T47D (cell line): ENCODE measurements around the gene C1QA.

Source experiments
- DNase-seq, 2 experiments: peaks; one replicate each; pipeline versions ENCODE4 v3.0.0 to v3.0.0-alpha.2; 2011 to 2012; ENCODE audit warnings: low read depth in 1 of 2, low spot score in 1 of 2
- JUND ChIP-seq: IDR thresholded peaks from 2 replicates; pipeline ENCODE4 v1.6.1; 2012; ENCODE audit warnings: low read depth
- in situ Hi-C: cut with HindIII; loops from 2 replicates; pipeline ENCODE4 v1.10.0; 2016; ENCODE audit warnings: low sequenced_read_pairs, low pct_unique_long_range_greater_than_20kb

The C1QA gene

GRCh38 chr1:22618056-22618455, 18.4 kb upstream of the C1QA start:
- in situ Hi-C loops: no loop called here
- DNase-seq: peak; percentile 21 to 35
- TF ChIP-seq JUND: no peak

DNA sequence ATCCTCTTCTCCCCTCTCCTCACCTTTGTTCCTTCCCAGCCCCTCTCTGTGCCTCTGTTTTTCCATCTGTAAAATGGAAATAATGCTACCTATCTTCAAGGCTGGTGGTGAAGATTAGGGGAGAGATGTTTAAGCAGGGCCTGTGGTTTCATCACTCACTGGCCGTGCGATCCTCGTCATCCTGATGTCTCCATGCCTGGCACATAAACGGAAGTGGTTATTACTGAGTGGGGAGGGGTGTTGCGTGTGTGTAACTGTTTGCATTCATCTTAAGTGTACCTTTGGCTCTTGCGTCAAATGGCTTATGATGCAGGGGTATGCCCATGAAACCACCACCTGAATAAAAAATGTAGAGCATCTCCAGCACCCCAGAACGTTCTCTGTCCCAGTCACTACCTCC, 17.2 kb upstream of the C1QA start:
- no peak for TF ChIP-seq JUND
- no peak for DNase-seq
- in situ Hi-C loops: no loop called here

- in situ Hi-C loops: no loop called here
- DNase-seq: no peak
- TF ChIP-seq JUND: no peak
These were observed 16.6 kb upstream of the C1QA start for GRCh38 chr1:22619798-22620197.

DNA sequence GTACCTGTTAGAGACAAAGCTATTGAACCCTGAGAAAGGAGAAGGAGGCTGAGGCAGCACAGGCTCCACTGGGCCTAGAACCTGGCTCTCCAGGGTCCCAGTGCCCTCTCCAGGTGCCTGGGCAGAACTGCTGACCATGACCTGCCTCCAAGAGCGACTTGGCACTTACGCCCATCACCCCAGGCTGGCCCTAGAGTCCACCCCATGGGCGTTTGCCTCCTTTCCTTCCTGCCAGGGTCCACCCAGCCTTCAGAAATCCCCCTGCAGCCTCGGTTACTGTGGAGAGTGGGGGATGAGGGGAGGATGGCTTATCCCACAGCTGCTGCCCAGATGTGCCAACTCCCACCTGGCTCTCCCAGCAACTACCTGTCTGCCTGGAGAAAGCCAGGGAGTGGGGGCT, 14.7 kb upstream of the C1QA start:
- TF ChIP-seq JUND: no peak
- no peak for DNase-seq
- in situ Hi-C loops: no loop called here

DNA sequence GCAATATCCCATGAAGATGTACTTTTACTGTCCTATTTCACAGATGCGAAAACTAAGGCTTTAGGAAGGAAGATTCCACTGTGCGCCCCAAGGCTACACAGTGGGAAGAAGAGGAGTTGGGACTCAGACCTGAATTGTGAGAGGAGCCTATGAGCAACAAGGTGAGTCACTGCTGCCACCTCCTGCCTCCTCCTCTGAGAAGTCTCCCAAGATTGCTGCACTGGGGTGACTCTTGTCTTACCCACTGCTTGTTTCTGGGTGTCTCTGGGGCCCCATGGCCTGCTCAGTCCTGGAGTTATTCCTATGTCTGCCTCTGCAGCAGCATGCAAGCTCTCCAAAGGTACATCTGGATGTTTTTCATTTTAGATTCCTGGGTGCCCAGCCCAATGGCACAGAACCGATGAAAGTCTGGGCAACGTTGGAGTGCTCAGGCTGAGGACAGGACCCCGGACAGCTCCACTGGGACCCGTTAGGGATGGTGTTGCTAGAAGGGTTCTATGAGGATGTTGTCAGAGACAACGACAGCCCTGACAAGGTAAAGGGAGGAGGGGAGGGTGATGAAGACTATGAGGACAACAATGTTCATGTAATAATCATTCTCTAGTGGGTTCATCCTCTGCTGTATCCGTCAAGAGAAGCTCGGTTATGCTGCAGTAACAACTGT, 11.0 kb upstream of the C1QA start:
- no peak for TF ChIP-seq JUND
- peak in 1 of 2 experiments; percentile 50 for DNase-seq
- in situ Hi-C loops: no loop called here

DNA sequence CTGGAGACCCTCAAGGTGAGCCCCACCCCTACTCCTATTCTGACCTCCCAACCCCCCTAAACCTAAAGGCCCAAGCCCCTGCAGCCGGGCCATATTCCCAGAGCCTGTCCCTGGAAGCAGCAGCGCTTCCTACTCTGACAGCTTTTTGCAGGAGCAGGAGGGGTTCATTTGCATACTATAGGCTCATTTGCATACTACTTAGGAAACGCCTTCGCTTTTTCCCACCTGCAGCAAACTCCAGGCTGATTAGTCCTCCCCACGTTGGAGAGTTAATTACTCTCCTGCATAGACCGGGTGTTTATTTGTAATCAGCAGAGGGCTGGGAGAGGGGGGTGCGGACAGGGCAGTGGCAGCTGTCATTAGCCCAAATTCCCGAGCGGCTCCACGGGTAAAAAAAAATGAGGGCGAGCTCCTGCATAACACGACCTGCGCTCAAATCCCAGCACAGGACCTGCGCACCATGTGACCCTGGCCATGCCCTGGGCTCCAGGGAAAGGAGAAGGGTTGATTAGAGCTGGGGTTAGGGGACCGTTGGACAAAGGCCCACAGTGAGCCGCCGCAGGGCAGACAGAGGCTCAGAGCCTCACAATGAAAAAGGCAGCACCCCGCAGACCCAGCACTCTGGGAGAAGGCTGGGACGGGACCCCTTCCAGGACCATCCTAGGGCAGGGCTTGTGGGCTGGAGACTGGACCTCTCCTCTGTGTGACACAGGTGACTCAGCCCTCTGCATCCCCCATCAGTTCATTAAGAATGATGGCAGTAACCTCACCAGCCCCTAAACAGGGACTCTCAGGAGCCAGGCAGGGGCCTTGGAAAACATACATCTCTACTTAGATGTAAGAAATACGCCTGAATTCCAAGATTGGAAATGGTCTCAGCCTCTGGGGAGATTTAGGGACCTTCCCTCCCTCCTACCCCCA, 9.9 kb upstream of the C1QA start:
- TF ChIP-seq JUND: no peak
- no peak for DNase-seq
- in situ Hi-C loops: no loop called here

- in situ Hi-C loops: no loop called here
- DNase-seq: no peak
- TF ChIP-seq JUND: no peak
These were observed 9.1 kb upstream of the C1QA start for GRCh38 chr1:22627331-22627730.

- DNase-seq: peak; percentile 40 to 75
- no peak for TF ChIP-seq JUND
- in situ Hi-C loops: no loop called here
These were observed 7.6 kb upstream of the C1QA start for GRCh38 chr1:22628698-22629444.

DNA sequence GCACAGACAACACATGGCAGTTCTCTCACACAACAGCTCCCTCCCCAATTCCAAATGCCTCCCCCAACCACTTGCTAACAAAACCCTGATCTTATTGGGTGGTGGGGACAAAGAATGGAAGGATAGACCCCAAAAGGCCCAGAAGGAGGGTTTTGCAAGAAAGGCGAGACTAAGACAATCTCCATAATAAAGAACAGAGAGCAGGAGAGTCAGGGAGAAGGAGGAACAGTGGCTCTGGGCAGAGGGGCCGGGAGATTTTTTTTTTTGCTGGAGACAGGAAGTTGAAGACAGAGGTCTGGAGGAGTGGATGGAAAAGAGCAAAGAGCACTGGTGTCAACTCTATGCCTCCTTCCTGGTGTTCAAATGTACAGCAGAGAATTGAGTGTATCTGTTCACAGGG, 6.5 kb upstream of the C1QA start:
- DNase-seq: no peak
- TF ChIP-seq JUND: no peak
- in situ Hi-C loops: no loop called here

DNA sequence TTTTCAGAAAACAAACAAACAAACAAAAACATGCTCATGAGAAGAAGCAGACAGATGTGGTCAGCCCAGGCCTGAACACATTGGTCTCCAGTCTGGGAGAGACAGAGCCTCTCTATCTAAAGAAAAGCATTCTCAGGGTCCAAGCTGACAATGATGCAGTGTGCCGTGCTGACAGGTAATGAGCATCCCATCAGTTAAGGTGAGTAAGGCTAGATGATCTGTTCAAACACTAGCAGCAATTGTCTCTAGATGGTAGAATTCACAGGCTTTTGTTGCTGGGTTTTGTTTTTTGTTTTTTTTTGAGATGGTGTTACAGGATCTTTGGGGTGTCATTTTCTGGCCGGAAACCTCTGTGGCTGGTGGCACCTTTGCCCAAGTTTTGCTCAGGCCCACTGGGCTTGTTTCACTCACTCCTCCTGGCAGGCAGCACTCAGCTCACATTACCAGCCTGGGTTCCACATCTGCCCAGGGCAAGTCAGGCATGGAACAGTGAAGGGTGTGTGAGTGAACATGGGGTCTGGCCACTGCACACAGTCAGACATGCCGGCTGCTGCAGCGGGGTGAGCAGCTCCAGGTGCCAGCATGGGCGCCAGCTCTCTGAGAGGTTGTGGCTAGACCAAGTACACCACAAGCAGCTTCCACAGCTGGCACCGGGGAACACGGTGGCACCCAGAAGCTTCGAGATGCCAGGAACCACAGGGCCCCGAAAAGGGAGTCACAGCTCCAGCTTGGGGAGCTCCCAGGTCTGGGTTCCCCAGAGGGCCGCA, 2.5 kb upstream of the C1QA start:
- no peak for DNase-seq
- no peak for TF ChIP-seq JUND
- in situ Hi-C loops: no loop called here

DNA sequence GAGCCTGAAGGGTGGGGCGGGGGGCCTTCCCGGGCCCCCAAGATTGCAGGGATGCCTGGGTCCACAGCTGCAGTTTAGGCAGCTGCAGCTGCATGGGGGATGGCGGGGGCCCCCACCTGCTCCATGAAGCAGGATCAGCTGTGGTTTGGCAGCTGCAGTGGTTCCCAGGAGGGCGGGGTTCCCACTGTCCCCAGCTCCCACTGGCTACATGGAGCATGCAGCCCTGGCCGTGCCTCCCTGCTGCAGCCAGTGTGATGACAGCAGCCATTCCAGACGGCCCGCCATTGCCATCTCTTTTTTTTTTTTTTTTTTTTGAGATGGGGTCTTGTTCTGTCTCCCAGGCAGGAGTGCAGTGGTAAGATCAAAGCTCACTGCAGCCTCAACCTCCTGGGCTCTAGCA, 992 bp upstream of the C1QA start:
- no peak for TF ChIP-seq JUND
- in situ Hi-C loops: no loop called here
- DNase-seq: no peak

- in situ Hi-C loops: no loop called here
- no peak for TF ChIP-seq JUND
- peak; percentile 51 to 63 for DNase-seq
These were observed 499 bp downstream of the C1QA start for GRCh38 chr1:22636927-22637326.
